NCI-H226 (cell line): Measurements from ENCODE around the gene AGFG1.
A peak's percentile ranks its signal among the peaks of the same experiment; 100 is the strongest.
"Not testable (repeated sequence)": the region's sequence is repeated elsewhere in the genome, so short reads cannot be mapped to it uniquely, and the experiment has no call there.

Experiments
- DNase-seq: peaks from one replicate; pipeline ENCODE4 v3.0.0-alpha.2; 2015

Gene AGFG1

DNA sequence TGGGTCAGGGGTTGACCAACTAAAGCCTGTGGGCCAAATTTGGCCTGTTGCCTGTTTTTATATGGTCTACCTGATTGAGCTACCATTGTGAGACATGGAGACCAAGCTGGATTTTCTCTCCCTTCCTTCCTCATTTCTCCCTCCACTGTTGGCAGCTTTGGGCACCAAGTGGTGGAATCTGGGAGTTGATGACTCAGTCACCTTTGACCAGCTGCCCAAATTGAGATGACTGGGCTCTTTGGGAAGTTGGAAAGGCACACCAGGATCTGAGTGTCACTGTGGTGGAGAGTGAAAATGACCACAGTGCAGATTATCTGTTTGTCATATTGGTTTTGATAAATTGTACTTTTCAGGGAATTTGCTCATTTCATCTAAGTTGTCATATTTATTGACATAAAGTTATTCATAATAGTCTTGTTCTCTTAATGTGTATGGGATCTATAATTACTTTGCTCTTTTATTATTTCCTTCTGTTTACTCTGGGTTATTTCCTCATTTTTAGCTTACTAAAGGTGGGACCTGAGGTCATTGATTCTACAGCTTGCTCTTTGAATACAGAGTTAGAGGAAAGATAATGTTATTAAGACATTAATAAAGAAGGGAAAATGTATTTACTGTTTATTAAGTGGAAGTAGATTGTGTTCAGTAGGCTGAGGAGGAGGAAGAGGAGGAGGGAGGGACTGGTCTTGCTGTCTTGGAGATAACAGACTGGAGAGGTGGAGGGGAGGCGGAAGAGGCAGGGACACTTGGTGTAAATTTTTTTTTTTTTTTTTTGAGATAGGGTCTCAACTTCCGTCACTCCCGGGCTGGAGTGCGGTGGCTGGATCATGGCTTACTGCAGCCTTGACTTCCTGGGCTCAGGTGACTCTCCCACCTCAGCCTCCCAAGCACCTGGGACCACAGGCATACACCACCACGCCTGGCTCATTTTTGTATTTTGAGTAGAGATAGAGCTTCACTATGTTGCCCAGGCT is 31.8 kb downstream of the AGFG1 start:
- peak; percentile 84 for DNase-seq

DNA sequence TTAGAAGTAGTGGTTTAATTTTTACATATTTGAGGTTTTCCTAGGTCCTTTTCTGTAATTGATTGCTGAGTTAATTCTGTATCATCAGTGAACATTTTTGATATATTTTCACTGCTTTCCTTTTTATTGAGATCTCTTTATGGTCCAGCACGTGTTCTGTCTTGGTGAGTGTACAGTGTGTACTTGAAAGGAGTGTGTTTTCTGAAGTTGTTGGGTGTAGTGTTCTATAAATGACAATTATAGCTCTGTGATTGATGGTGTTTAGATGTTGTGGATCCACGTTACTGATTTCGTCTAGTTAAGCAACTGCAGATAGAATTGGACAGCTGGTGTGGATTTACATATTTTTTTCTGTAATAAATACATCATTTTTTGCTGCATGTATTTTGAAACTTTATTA is 32.7 kb downstream of the AGFG1 start:
- no peak for DNase-seq

DNA sequence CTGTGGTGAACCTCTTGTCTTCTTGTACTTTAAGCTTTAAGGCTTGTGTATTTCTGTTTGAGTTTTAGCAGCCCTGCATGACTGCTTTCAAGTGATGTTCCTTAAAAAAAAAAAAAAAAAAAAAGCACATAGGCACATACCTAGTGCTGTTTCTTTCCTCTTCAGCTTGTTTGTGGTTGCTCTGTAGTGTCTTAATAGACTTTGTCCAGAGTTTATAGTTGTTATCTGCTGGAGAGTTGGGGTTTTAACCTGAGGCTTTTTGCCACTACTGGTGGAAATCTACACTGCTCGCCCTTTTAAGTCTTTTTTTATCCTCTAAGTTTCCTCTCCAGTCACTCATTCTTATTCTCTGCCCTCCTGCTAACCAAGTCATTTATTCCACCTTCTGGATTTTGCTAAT is 34.5 kb downstream of the AGFG1 start:
- DNase-seq = no peak

DNA sequence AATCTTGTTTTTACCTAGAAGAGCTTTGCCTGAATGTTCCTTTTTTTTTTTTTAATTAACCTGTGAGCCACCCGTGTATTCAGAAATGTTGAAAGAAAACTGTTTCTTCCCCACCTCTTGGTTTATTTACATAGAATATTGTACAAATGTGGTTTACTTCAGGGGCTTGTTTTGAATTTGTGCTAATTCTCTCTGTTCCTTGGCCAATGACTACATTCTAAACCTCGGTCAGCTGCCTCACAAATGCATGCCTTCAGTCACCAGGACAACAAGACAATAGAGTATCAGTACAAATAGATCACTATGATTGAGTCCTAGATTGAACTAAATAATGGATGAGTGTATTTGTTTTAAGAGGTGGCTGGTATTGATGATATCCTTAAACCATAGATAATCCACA is 36.0 kb downstream of the AGFG1 start:
- no peak for DNase-seq

DNA sequence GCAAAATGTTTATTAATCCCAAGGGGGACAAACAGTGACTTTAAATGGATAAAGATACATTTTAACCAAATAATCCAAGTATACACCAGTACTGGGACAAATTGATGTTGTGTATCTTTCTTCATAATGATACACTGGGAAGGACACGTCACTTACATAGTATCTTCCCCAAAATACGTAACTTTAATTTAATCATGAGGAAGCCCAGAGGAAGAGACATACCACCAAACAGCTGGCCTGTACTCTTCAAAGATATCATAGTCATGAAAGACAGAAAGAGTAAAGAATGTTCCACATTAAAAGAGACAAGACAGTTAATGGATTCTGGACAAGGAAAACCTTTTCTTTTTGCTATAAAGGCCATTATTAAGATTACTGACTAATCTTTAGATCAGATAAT is 37.1 kb downstream of the AGFG1 start:
- no peak for DNase-seq

DNA sequence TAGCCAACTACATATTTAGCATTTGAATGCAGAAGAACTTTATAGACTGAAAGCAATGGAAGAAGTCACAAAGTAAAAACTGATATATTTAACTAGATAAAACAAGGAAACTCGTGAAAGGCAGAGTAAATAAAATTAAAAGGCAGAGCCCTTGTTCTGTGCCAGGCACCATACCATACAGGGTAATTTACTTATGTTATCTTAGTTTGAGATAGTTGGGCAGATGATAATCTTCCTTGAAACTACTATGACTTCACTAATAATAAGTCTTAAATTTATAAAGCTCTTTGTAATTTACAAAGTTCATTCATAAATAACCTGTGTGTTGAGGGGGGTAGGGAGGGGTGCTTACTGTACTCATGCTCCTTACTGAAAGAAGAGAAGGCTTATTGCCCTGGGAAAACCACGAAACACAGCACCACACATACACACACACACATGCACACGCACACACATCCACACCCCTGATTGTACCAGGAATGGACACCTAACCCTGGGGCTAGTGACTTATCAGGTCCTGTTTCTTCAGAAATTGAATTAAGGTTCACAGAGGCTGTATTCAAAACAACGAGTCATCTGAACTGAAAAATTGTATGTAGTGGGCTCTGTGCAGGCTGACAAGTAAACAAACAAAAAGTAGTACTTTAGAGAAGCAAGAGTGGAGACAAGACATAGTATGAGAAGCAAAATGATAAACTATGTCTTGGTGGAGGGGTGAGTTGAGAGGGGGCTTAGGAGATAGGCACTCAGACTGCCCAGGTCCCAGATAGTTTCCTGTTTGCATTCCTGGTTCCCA is 38.1 kb downstream of the AGFG1 start:
- DNase-seq = peak; percentile 64

DNA sequence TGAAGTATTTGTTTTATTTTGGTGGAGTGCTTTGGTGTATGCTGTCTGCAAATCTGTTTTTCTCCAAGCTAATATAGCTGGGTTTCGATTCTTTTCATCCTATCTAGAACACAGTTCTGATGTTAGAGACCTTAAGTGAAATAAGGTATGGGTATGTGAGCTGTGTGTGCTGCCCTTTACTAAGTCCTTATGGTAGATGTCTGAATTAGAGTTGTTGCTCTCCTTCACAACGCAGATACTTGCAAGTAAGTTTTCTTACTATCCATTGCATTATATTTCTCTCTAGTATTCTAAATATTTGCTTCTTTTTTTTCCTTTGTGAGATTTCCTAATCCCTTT is 38.6 kb downstream of the AGFG1 start:
- no peak for DNase-seq

DNA sequence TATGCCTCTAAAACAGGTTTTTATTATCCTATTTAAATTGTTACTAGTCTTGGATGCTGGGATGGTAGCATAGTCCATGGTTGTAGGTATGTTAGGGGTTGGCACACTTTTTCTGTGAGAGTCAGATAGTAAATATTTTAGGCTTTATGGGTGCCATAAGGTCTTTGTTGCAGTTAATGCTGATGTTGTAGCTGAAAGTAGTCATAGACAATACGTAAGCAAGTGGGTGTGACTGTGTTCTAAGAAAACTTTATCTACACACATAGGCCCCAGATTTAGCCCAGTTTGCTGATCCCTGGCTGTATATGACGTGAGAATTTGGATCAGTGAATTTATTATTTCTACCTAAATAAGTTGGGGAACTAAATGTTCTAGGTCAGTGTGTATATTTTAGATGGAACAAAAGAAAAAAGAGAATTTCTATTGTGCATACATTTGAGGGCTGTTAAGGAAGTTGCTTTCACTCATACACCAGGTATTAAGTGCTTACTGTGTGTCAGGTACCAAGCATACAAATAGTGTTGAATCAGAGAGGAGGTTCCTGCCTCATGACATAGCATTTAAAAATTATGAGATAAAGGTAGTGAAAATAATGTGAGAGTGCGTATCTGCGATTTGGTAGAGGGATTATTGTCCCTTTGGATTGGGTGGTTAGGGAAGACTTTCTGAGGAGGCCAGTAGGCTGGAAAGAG is 39.4 kb downstream of the AGFG1 start:
- DNase-seq = no peak

DNA sequence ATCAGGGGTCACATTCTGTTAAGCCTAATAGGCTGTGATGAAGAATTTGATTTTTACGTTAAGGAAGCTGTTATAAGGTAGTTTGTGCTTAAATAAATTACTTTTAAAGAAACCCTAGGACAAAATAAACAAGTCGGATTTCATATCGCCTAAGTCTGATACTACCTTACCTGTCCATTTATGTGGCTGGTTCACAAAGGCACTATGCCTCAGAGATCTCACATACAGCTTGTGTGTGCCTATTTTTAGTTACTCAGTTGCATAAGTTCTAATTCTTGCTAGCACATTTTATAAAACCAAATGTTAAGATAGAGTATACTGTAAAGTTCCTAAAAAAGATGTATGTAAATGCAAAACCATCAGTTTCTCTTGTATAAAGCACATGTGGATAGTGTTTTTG is 40.0 kb downstream of the AGFG1 start:
- no peak for DNase-seq

DNA sequence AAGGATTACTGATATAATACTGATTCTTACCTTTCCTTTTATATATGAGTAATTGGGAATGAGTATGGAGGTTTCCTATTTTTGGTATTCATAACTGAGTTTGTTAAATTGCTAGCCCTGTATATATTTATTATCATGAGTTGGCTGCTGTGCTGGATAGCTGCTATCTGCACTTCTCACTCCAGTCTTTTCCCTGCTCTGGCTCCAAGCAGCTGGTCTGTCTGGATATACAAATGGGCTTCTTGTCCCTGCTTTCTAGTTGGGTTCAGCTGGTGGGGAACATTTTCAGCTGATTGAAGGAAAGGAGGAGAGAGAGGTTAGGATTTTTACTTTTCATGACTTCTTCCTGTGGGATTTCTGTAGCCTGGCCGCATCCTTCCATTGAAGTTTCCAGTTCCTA is 41.2 kb downstream of the AGFG1 start:
- no peak for DNase-seq

DNA sequence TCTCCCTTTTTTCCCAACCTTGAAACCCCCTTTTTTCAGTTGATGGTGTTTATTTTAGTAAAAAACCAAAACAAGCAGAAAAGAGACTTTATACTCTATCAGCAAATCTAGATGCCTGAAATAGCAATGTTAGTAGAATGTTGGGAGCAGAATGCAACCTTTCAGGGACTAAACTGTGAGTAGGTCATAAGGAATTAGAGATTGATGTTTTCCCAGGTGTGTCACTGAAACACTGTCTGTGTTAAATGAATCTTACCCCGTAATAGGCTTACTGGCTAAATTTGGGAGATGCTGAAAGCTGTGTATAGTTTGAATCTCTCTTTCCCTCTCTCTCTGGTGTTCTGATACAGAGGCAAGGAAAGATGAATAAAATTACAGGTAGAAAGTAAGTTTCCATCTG is 43.8 kb downstream of the AGFG1 start:
- DNase-seq = no peak

DNA sequence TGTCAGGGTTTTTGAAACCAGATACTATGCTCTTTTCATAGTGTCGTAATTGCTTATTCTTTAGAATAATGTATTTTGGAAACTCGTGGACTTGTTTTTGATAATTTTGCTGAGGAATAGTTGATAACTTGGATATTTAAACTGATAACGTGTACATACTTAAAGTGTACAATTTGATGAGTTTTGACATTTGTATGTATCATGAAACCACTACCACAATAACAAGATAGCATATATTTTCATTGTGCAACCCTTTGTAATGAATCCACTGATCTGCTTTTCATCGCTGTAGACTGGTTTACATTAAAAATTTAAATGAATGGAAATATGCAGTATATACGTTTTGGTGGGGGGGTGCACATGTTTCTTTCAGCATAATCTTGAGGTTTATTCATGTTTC is 45.8 kb downstream of the AGFG1 start:
- DNase-seq = no peak

DNA sequence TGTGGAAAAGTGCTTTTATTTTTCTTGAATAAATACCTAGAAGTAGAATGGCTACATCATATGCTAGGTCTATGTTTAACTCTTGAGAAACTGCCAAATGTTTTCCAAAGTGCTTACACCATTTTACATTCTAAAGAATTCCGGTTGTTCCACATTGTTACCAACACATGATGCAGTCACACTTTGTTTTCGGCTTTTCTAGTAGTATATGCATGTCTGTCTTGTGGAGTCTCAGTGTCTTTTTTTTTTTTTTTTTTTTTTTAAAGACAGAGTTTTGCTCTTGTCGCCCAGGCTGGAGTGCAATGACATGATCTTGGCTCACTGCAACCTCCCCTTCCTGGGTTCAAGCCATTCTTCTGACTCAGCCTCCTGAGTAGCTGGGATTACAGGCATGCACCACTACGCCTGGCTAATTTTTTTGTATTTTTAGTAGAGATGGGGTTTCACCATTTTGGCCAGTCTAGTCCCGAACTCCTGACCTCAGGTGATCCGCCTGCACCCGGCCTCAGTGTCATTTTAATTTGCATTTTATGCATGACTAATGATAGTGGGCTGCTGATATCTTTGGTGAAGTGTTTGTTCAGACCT is 46.4 kb downstream of the AGFG1 start:
- DNase-seq = peak; percentile 57

DNA sequence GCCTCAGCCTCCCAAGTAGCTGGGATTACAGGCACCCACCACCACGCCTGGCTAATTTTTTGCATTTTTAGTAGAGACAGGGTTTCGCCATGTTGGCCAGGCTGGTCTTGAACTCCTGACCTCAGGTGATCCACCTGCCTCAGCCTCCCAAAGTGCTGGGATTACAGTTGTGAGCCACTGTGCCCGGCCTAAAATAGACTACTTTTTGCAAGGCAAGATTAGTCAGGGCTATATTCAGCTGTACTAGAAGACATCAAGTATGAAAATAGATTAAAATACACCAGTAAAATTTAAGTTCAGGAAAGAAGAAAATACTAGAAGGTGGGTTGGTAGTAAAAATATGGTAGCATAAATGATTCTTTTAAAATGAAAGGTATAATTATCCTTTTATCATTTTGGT is 49.2 kb downstream of the AGFG1 start:
- DNase-seq = not testable (repeated sequence)

DNA sequence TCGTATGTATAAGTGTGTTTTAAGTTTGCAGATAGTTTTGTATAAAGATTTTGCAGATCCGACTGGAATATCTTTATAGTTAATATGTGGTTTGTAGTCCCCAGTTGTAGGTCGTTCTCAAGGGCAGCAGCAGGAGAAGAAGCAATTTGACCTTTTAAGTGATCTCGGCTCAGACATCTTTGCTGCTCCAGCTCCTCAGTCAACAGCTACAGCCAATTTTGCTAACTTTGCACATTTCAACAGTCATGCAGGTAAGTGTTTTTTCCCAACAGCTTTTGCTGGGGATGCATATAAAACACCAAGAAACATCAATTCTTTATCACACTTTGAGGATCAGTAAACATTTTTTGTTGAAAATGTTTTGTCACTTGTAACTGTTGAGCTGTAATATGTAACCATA is 52.7 kb downstream of the AGFG1 start:
- no peak for DNase-seq

DNA sequence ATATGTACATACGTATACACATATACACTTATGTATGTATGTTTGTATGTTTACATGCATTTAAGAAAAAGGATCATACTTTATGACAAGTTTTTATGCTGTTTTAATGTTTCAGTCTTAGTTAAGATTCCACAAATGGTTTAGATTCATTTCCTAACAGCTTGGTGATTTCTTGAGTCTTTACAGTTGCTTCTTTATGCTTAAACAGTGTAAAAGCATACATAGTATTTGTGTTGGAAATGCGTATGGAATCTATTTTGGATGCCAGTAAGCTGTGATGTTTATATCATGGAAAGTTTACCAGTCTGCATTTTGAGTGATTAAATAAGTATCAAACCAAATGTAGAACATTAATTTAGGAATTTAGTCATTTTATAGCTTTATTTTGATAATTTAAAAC is 55.4 kb downstream of the AGFG1 start:
- DNase-seq = no peak

DNA sequence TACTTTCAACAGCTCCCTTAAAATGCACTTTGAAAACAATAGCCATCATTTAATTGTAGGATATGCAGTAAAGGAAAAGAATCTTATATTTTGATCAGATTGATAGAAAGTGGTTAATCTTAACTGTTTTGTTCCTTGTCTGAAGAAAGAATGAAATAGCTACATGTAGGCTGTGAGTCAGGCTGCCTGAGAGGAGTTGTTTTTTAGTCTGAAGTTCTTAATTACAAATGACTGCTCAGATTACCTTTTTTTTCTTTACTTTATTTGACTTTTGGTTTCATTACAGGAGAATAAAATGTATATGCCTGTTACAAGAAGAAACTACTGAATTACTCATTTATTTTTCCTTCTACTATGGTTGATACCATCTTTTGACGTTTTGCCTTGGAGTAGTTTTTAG is 56.8 kb downstream of the AGFG1 start:
- no peak for DNase-seq

DNA sequence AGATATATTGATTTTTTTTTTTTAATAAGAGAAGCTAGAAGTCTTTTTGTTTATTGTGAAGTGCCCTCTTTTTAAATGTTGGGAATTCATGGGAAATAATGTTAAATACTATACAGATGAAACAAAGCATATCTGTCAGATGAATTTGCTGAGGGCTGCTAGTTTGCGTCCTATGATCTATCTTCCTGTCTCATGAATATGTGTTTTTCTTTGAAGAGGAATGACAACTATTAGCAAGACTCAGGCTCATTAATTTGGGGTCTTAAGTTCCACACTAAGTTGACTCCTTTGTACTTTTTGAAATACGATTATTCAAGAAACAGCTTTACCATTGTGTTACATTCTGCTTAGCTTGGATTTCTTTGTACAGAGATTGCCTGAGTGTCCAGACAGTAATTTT is 57.9 kb downstream of the AGFG1 start:
- DNase-seq = no peak

DNA sequence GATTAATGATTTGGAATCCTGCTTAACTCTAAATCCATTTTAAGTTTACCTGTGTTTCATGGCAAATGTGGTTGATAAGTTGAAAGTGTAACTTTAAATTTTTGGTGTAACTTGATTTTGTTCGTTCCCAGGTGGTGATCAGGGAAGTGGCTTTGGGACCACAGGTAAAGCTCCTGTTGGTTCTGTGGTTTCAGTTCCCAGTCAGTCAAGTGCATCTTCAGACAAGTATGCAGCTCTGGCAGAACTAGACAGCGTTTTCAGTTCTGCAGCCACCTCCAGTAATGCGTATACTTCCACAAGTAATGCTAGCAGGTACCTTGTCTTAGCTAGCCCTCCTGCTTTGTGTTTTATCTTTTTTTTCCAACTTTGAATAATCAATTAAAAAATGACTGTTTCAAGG is 62.8 kb downstream of the AGFG1 start:
- no peak for DNase-seq

DNA sequence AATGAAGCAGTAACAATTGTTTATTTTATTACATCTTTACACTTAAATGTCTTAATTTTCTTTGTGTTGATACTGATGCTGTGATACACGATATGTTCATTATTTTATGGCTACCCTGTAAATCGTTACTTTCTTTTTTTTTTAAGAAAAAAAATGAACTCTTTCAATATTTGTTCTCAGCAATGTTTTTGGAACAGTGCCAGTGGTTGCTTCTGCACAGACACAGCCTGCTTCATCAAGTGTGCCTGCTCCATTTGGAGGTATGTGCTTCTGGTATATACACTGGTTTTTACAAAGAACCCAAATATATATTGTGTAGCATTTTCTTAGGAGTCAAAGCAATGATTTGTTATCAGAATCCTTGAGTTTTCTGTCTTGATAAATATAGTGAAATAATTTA is 64.5 kb downstream of the AGFG1 start:
- no peak for DNase-seq

DNA sequence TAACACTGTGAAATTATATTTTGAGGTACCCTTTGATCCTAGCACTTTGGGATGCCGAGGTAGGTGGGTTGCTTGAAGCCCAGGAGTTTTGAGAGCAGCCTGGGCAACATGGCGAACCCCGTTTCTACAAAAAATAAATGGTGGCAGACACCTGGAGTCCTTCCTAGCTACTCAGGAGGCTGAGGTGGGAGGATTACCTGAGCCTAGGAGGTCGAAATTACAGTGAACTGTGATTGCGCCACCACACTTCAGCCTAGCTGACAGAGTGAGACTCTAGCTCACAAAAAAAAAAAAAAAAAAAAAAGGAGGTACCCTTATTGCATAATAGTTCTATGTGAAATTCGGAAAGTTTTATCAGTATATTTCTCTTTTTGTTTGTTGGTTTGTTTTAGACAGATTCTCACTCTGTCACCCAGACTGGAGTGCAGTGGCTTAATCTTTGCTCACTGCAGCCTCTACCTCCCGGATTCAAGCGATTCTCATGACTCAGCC is 67.6 kb downstream of the AGFG1 start:
- no peak for DNase-seq

DNA sequence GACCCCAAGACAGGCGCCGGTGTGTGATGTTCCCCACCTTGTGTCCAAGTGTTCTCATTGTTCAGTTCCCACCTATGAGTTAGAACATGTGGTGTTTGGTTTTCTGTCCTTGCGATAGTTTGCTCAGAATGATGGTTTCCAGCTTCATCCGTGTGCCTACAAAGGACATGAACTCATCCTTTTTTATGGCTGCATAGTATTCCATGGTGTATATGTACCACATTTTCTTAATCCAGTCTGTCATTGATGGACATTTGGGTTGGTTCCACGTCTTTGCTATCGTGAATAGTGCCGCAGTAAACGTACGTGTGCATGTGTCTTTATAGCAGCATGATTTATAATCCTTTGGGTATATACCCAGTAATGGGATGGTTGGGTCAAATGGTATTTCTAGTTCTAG is 68.4 kb downstream of the AGFG1 start:
- not testable (repeated sequence) for DNase-seq

DNA sequence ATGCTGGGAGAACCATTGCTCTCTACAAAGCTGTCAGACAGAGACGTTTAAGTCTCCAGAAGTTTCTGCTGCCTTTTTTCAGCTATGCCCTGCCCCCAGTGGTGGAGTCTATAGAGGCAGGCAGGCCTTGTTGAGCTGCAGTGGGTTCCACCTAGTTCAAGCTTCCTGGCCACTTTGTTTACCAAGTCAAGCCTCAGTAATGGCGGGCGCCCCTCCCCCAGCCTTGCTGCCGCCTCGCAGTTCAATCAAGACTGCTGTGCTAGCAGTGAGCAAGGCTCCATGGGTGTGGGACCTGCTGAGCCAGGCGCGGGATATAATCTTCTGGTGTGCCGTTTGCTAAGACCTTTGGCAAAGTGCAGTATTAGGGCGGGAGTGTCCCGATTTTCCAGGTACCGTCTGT is 74.0 kb downstream of the AGFG1 start:
- DNase-seq = peak; percentile 8
